Lower leg skin (tissue), 3 donors: ENCODE results near the gene SGCG.

Source experiments
- POLR2A ChIP-seq, 2 donors: fragments of 450-650 bp; IDR thresholded peaks; one replicate each; pipeline ENCODE4 v1.6.1; 2016 to 2017; ENCODE audit warnings: antibody characterized with exemption in 2 of 2, mild to moderate bottlenecking in 1 of 2, moderate library complexity in 1 of 2
- TF ChIP-seq, protein P1 (sequence below), 3 donors: fragments of 450-650 bp; IDR thresholded peaks; one replicate each; pipeline ENCODE4 v1.5.1; 2016; ENCODE audit warnings: antibody characterized with exemption in 3 of 3, mild to moderate bottlenecking in 3 of 3, moderate library complexity in 2 of 3

DNA sequence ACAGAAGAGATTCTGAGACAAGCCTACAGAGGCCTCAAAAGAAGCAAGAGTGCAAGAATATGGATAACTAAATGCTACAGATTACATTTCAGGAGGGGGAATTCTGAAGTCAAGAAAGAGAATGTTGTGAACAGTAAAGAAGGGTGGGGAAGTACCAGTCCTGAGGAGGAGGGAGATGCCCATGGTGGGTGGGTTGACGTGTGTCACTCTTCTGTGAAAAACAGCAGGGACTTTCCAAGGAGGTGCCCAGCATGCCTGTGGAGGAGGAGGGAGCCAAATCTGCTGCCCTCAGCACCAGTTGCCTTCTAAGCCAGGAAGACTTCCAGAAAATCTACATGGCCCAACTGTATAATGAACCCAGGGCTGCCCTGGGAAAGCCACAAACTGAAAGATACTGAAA, 87.7 kb downstream of the SGCG start:
- TF ChIP-seq, protein P1, sequence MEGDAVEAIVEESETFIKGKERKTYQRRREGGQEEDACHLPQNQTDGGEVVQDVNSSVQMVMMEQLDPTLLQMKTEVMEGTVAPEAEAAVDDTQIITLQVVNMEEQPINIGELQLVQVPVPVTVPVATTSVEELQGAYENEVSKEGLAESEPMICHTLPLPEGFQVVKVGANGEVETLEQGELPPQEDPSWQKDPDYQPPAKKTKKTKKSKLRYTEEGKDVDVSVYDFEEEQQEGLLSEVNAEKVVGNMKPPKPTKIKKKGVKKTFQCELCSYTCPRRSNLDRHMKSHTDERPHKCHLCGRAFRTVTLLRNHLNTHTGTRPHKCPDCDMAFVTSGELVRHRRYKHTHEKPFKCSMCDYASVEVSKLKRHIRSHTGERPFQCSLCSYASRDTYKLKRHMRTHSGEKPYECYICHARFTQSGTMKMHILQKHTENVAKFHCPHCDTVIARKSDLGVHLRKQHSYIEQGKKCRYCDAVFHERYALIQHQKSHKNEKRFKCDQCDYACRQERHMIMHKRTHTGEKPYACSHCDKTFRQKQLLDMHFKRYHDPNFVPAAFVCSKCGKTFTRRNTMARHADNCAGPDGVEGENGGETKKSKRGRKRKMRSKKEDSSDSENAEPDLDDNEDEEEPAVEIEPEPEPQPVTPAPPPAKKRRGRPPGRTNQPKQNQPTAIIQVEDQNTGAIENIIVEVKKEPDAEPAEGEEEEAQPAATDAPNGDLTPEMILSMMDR (IDR thresholded peaks at IDR 0.05), result no peak
- TF ChIP-seq POLR2A (IDR thresholded peaks at IDR 0.05), result no peak
